Ovary (tissue), 9 donors: ENCODE measurements around the gene SYT14. TPM values are rescaled to one million over a fixed set of nuclear protein-coding genes. Genes with fewer than 3 reads are reported as not detected.

ENCODE experiments used
- DNase-seq, 5 donors: peaks; one replicate each; pipeline ENCODE4 v3.0.0-alpha.2; 2019 to 2020
- H3K27ac ChIP-seq, 2 donors: fragments of 200-600 bp; one replicate each; pipeline versions ENCODE4 v1.5.1 to v1.8.0; 2019 to 2022
- H3K27me3 ChIP-seq: fragments of 200-600 bp; one replicate; pipeline ENCODE4 v1.8.0; 2022
- H3K36me3 ChIP-seq: fragments of 200-600 bp; sonication (generic); one replicate; pipeline ENCODE4 v1.5.1; 2019
- H3K4me1 ChIP-seq: one replicate; pipeline ENCODE4 v1.8.1; 2013; ENCODE audit warnings: mild to moderate bottlenecking, moderate library complexity; ENCODE audit not compliant: insufficient read depth
- H3K4me3 ChIP-seq: fragments of 200-600 bp; sonication (generic); one replicate; pipeline ENCODE4 v1.5.1; 2017
- H3K9me3 ChIP-seq, 2 donors: fragments of 200-600 bp in 1 of 2; sonication (generic) in 1 of 2; one replicate each; pipeline versions ENCODE4 v1.5.1 to v1.8.1; 2013 to 2019; ENCODE audit warnings: mild to moderate bottlenecking in 1 of 2, moderate library complexity in 1 of 2
- EP300 ChIP-seq: sonication (generic); formaldehyde crosslinking; IDR thresholded peaks from one replicate; pipeline ENCODE4 v1.6.1; 2017; ENCODE audit warnings: antibody characterized with exemption
- POLR2A ChIP-seq: fragments of 450-650 bp; IDR thresholded peaks from one replicate; pipeline ENCODE4 v1.6.1; 2017; ENCODE audit warnings: antibody characterized with exemption, mild to moderate bottlenecking, moderate library complexity
- WGBS, 3 donors: extraction: QIAGEN DNeasy Blood & Tissue Kit in 1 of 3; methylation state at CpG; one replicate each; pipeline versions ENCODE4 v1.1.5 to v1.1.7; 2013 to 2017; 5-methylcytosine and 5-hydroxymethylcytosine counted together
- intact Hi-C, 4 donors: fragments of 100-400 bp; cut with DNase I; formaldehyde crosslinking; loops; one replicate each; pipeline versions ENCODE4 v1.11.0 to v1.15.1; 2022 to 2023
- polyA plus RNA-seq, 2 donors: library from polyadenylated mRNA; stranded (reverse); fragments of 200-250 nt in 1 of 2; fragments of 350-450 nt in 1 of 2; fragmentation: Illumina TruSeq in 1 of 2; extraction: RNeasy Lipid Tissue Mini Kit (QIAGEN cat#74804) in 1 of 2; gene quantifications; one replicate each; pipeline ENCODE4 v1.2.3, GENCODE V29; 2013 to 2014
- total RNA-seq, 7 donors: library from RNA; depleted of rRNA in 2 of 7; stranded (reverse); fragments of >200 nt in 2 of 7; fragmentation: NEBNext Ultra II Directional in 3 of 7; extraction: Animal tissue kit (Norgen Biotek cat#: 25700) in 3 of 7; gene quantifications; one replicate each; pipeline versions ENCODE4 v1.1.0 to v1.2.4, GENCODE V29; 2016 to 2023
- TF ChIP-seq, protein P1 (sequence below), 3 donors: fragments of 450-650 bp in 2 of 3; fragments of 200-600 bp in 1 of 3; IDR thresholded peaks; one replicate each; pipeline versions ENCODE4 v1.5.1 to v1.8.0; 2016 to 2022; ENCODE audit warnings: antibody characterized with exemption in 3 of 3, mild to moderate bottlenecking in 1 of 3
- donor health status: DM: no; HTN: no; CAD: no; lungs with moderate emphysema.
- donor health status: DM: no; HTN: no; CAD: no.
- donor health status: Bipolar disorder and iron deficiency.
- donor health status: DM: yes; HTN: yes; CAD: no.
- donor health status: DM: no; HTN: no; CAD: no.
- donor health status: DM: yes; HTN: yes; CAD: no.

The SYT14 gene
- total and polyA plus RNA-seq, 9 donors, result under 0.01 to 0.45 (median 0.15) TPM; not detected in 3

DNA sequence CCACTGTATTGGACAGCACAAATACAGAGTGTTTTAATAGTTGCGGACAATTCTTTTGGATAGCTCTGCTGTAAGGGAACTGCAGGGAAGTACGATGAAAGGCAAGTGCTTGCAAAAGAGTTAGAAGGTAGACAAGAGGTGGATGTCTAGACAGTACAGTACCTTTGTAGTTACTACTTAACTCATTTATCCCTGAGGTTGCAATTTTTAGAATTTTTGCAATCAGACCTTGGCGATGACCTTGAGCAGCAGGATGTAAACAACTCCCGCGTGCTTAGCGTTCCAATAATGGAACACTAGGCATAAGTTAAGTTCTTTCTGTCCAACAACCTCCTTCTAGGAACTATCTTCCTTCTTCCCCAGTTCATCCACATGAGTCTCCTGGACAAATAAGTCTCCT is 1.9 kb upstream of the SYT14 start:
- Histone ChIP-seq H3K36me3 (no peaks in the 10 kb centered on the region), H3K27ac (no peak overlapping the region), H3K9me3 (no peaks in the 10 kb centered on the region), H3K4me3 (no peak overlapping the region), H3K27me3 (no peaks in the 10 kb centered on the region), H3K4me1 (peaks cover 5% of the 10 kb centered on the region)
- DNase-seq, result no peak
- intact Hi-C loops, result no loop called here
- 80 to 89% (median 83%) methylated on average over 6 of the region's 6 CpGs for WGBS, 3 donors
- TF ChIP-seq EP300, result no peak
- no peak for TF ChIP-seq POLR2A
- TF ChIP-seq, protein P1, sequence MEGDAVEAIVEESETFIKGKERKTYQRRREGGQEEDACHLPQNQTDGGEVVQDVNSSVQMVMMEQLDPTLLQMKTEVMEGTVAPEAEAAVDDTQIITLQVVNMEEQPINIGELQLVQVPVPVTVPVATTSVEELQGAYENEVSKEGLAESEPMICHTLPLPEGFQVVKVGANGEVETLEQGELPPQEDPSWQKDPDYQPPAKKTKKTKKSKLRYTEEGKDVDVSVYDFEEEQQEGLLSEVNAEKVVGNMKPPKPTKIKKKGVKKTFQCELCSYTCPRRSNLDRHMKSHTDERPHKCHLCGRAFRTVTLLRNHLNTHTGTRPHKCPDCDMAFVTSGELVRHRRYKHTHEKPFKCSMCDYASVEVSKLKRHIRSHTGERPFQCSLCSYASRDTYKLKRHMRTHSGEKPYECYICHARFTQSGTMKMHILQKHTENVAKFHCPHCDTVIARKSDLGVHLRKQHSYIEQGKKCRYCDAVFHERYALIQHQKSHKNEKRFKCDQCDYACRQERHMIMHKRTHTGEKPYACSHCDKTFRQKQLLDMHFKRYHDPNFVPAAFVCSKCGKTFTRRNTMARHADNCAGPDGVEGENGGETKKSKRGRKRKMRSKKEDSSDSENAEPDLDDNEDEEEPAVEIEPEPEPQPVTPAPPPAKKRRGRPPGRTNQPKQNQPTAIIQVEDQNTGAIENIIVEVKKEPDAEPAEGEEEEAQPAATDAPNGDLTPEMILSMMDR (IDR thresholded peaks at IDR 0.05), result no peak

DNA sequence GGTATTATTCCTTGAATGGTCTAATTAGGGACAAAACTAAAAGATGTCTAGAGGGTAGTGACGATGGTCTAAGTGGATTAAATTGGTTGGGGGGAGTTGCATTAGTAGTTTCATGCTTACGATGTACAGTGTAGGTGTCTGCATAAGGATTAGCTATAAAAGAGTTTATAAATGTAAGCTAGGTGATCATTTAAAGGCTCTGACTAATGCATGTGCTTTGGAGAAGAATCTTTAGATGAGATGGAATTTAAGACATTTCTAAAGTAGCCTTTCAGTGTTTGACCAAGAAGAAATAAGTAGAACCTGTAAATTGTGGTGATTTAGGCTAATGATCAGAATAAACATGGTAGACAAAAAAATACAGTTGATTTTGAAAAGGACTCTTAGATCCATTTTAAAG is 7.4 kb downstream of the SYT14 start:
- intact Hi-C loops, result no loop called here
- DNase-seq, result no peak
- H3K4me1 ChIP-seq, result no peaks in the 10 kb centered on the region

DNA sequence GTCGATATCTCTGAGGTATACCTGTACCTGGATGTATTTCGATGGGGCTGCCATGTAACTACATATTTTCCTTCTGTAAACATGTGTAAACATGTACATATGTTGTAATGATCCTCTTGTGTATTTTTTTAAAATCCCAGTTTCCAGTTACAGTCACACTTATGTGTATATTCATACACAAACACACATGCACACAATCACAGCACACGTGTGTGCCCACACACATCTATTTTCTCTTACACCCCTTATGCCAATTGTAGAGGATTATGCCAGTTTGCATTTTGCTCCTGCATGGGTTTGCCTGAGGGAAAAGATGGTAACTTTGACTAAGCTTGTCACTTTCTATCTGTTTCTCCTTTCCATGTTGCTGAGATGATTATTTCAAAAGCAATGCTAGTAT is 10.1 kb downstream of the SYT14 start:
- 72 to 80% (median 80%) methylated on average over 3 of the region's 3 CpGs for WGBS, 3 donors

More for the DNA sequence above, 7.4 kb downstream of the SYT14 start:
- Histone ChIP-seq H3K9me3 (no peaks in the 10 kb centered on the region), H3K27ac (no peak overlapping the region), H3K4me3 (no peak overlapping the region), H3K36me3 (no peaks in the 10 kb centered on the region), H3K27me3 (no peaks in the 10 kb centered on the region)
- WGBS, 3 donors, result 57 to 86% (median 78%) methylated on average over 2 of the region's 2 CpGs
- TF ChIP-seq EP300, result no peak
- TF ChIP-seq, protein P1 (IDR thresholded peaks at IDR 0.05), result no peak
- no peak for TF ChIP-seq POLR2A

DNA sequence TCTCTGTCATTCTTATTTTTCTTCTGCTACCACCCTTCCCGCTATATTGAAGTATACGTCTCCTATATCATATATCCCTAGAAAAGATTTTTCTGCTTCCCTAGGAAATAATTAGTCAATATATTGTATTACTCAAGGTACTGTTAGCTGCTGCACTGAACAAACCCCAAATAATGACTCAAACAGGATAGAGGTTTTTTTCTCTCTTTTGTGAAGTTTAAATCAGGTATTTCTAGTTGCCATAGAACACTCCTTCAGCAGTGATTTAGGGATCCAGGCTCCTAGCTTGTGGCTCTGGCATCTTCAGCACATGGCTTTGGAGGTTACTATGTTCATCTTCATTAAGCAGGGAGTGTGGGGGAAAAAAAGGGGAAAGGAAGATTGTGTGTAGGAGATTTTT is 18.1 kb downstream of the SYT14 start:
- 93 to 97% (median 96%) methylated on average over 2 of the region's 2 CpGs for WGBS, 3 donors
- Histone ChIP-seq H3K36me3 (no peaks in the 10 kb centered on the region), H3K27me3 (no peaks in the 10 kb centered on the region), H3K4me3 (no peak overlapping the region), H3K27ac (no peak overlapping the region), H3K4me1 (no peaks in the 10 kb centered on the region), H3K9me3 (no peaks in the 10 kb centered on the region)
- no peak for DNase-seq
- TF ChIP-seq, protein P1 (IDR thresholded peaks at IDR 0.05), result no peak
- TF ChIP-seq EP300 (no peak), POLR2A (no peak)
- intact Hi-C loops, result no loop called here

More for the DNA sequence above, 10.1 kb downstream of the SYT14 start:
- Histone ChIP-seq H3K27me3 (no peaks in the 10 kb centered on the region), H3K27ac (no peak overlapping the region), H3K4me1 (no peaks in the 10 kb centered on the region), H3K9me3 (no peaks in the 10 kb centered on the region), H3K36me3 (no peaks in the 10 kb centered on the region), H3K4me3 (no peak overlapping the region)
- no peak for DNase-seq
- intact Hi-C loops, result no loop called here
- TF ChIP-seq EP300 (no peak), POLR2A (no peak)
- TF ChIP-seq, protein P1 (IDR thresholded peaks at IDR 0.05), result no peak
